KOPT-K1 (cell line): Measurements from ENCODE around the gene AVL9.
"Not testable (repeated sequence)": the region's sequence is repeated elsewhere in the genome, so short reads cannot be mapped to it uniquely, and the experiment has no call there.

Source experiments
- H3K27ac ChIP-seq: fragments of 200-600 bp; sonication (generic); 2 replicates; pipeline ENCODE4 v1.5.1; 2016; ENCODE audit warnings: antibody characterized with exemption, mild to moderate bottlenecking, low read depth, low read length; ENCODE audit not compliant: poor library complexity, severe bottlenecking
- H3K36me3 ChIP-seq: fragments of 200-600 bp; sonication (generic); 2 replicates; pipeline ENCODE4 v1.5.1; 2017; ENCODE audit warnings: antibody characterized with exemption, mild to moderate bottlenecking, low read length, moderate library complexity; ENCODE audit not compliant: insufficient read depth
- H3K9me3 ChIP-seq: fragments of 200-600 bp; sonication (generic); 2 replicates; pipeline ENCODE4 v1.5.1; 2017; ENCODE audit warnings: antibody characterized with exemption, low read length, mild to moderate bottlenecking; ENCODE audit not compliant: insufficient read depth, poor library complexity, severe bottlenecking

AVL9 gene

DNA sequence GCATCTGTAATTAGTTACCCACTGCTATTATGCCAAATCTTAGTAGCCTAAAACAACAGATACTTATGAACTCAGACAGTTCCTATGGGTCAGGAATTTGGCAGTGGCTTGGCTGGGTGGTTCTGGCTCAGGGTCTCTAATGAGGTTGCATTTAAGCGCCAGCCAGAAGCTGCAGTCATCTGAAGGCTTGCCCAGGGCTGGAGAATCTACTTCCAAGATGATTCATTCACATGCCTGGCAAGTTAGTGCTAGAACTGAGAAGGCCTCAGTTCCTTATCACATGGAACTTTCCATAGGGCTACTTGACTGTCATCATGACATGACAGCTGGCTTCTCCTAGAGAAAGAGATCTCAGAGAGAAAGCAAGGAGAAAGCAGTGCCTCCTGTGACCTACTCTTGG lies 121.3 kb downstream of the AVL9 start:
- Histone ChIP-seq H3K27ac (no peak overlapping the region), H3K9me3 (no peaks in the 10 kb centered on the region), H3K36me3 (no peaks in the 10 kb centered on the region)

- Histone ChIP-seq H3K36me3 (no peaks in the 10 kb centered on the region), H3K9me3 (no peaks in the 10 kb centered on the region), H3K27ac (no peak overlapping the region)
These were observed 123.2 kb downstream of the AVL9 start for GRCh38 chr7:32618470-32618869.

GRCh38 chr7:32618987-32619386 lies 123.7 kb downstream of the AVL9 start:
- Histone ChIP-seq H3K27ac (no peak overlapping the region), H3K36me3 (no peaks in the 10 kb centered on the region), H3K9me3 (no peaks in the 10 kb centered on the region)

DNA sequence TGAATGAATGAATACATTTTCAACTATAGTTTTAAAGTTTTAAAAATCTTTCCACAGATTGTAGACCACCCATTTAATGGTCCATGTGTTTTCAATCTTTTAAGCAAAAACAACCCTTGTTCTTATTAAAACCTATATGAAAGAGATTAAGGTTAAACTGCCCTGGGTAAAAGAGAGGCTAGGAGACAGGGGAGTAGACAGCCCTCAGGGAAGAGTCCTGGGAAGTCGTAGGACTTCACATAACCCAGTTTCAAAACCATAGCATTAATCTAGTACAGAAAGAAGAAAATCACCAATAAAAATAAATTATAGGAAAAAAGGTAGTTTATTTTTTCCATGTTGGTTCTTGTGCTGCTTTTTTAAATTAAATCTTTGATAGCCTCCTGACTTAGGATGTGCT lies 124.1 kb downstream of the AVL9 start:
- not testable (repeated sequence) for H3K9me3 ChIP-seq, H3K27ac ChIP-seq, H3K36me3 ChIP-seq

- H3K9me3 ChIP-seq: no peaks in the 10 kb centered on the region
- H3K27ac ChIP-seq: no peak overlapping the region
- H3K36me3 ChIP-seq: no peaks in the 10 kb centered on the region
These were observed 135.7 kb downstream of the AVL9 start for GRCh38 chr7:32631021-32631420.

DNA sequence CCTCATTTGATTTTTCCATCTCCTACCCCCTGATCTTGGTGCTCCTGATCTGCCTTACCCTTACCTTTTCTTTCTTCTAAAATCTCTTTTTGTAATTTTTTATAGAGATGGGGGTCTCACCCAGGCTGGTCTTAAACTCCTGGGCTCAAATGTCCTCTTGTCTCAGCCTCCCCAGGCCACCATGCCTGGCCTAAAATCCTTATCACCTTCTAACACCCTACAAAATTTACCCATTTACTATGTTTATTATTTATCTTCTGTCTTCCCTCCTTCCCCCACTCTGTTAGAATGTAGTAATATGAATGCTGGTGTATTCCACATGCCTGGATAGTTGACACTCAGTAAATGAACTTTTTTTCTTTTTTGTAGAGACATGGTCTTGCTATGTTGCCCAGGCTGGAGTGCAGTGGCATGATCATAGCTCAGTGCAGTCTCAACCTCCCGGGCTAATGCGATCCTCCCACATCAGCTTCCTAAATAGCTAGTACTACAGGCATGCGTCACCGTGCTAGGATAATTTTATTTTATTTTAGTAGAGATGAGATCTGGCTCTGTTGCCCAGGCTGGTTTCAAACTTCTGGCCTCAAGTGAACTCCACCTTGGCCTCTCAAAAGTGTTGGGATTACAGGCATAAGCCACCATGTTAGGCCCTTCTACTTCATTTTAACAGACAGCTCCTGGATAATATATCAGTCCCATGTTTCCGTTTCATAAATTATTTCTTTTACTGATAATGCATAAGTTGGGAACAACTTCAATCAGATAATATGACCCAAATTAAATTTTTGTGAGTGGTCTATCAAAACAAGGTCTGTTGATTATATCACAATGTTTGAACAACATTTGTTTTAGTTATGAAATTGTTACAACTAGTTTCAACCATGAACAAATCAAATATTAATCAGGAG lies 136.6 kb downstream of the AVL9 start:
- not testable (repeated sequence) for H3K9me3 ChIP-seq, H3K27ac ChIP-seq, H3K36me3 ChIP-seq

- H3K9me3 ChIP-seq, H3K27ac ChIP-seq, H3K36me3 ChIP-seq: not testable (repeated sequence)
These were observed 138.2 kb downstream of the AVL9 start for GRCh38 chr7:32633446-32633845.

DNA sequence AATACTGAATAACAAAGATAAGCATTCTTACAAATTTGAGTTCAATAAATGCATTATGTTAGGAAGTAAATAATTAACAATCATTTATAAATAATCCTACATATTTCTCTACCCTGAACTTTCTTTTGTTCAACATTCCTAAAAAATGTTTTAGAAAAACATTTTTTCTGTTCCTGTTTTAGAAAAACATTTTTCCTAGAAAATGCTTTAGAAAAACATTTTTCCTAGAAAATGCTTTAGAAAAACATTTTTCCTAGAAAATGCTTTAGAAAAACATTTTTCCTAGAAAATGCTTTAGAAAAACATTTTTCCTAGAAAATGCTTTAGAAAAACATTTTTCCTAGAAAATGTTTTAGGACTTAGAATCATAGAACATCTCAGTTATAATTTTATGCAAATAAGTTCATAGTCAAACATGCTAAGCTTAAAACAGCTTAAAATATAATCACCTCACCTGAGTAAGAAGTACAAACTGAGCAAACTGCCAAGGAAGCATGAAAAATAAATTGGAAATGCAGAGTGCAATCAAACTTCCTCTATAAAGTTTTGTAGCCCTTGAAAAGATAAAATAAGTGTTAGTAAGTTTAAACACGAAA lies 139.6 kb downstream of the AVL9 start:
- not testable (repeated sequence) for H3K36me3 ChIP-seq, H3K9me3 ChIP-seq, H3K27ac ChIP-seq

GRCh38 chr7:32636725-32637462 lies 141.6 kb downstream of the AVL9 start:
- H3K27ac ChIP-seq, H3K36me3 ChIP-seq, H3K9me3 ChIP-seq: not testable (repeated sequence)

DNA sequence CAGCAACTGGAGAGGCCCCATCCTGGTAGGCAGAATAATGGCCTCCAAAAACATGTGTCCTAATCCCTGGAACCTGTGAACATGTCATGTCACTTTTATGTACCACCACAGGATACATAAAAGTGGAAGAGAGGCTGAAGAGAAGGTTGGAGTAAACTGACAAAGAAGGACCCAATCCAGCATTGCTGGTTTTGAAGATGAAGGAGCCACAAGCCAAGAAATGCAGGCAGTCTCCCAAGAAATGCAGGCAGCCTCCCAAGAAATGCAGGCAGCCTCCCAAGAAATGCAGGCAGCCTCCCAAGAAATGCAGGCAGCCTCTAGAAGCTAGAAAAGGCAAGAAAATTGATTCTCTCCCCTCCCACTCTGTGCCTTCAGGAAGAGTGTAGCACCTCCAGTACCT lies 142.3 kb downstream of the AVL9 start:
- H3K27ac ChIP-seq, H3K36me3 ChIP-seq, H3K9me3 ChIP-seq: not testable (repeated sequence)
